Measurements from ENCODE around the gene BICRA. TPM values are rescaled to one million over a fixed set of nuclear protein-coding genes. Genes with fewer than 3 reads are reported as not detected.

BICRA gene
- polyA plus RNA-seq, 1 donor (not counting 4 experiments of a cell fraction or from before 2014, with no cell fraction given) = 0.42 TPM

- Histone ChIP-seq H2AFZ (ENCODE audit: control insufficient read depth, low read length) (no peak overlapping the region), H3K36me3 (ENCODE audit: control insufficient read depth in 2 of 2, extremely low read depth in 1 of 2, insufficient read depth in 2 of 2, low read length in 2 of 2) (no peaks in the 10 kb centered on the region), H3K9me3 (ENCODE audit: control insufficient read depth, low read depth, low read length) (peaks cover 4% of the 10 kb centered on the region), H3K4me3 (ENCODE audit: control insufficient read depth in 2 of 3, extremely low read depth in 1 of 3, insufficient read depth in 2 of 3, low read depth in 1 of 3, low read length in 3 of 3) (no peak overlapping the region), H3K79me2 (ENCODE audit: control insufficient read depth, insufficient read depth, low read length) (no peaks in the 10 kb centered on the region), H3K27ac (ENCODE audit: control insufficient read depth, insufficient read depth, low read length) (no peak overlapping the region), H4K20me1 (ENCODE audit: control insufficient read depth, extremely low read depth, insufficient read depth, low read length) (no peaks in the 10 kb centered on the region), H3K27me3 (ENCODE audit: control insufficient read depth, extremely low read depth, insufficient read depth, low read length) (no peaks in the 10 kb centered on the region), H3K4me2 (ENCODE audit: control insufficient read depth, extremely low read depth, insufficient read depth, low read depth, low read length) (no peak overlapping the region), H3K4me1 (ENCODE audit: control insufficient read depth, extremely low read depth, insufficient read depth, low read length) (peaks cover 11% of the 10 kb centered on the region), H3K9ac (ENCODE audit: control insufficient read depth, extremely low read depth, insufficient read depth, low read length) (no peak overlapping the region), H3K9me1 (ENCODE audit: control insufficient read depth, extremely low read depth, insufficient read depth, low read length) (no peaks in the 10 kb centered on the region)
- DNase-seq (ENCODE audit: low read depth, low spot score) (no peak), FAIRE-seq (peak; percentile 49)
- dilution Hi-C loops (cut with MboI; ENCODE audit: extremely low pct_ligation_motif_present, low sequenced_read_pairs) = no loop called here
- no peak for TF ChIP-seq EZH2 (IDR thresholded peaks at IDR 0.05; ENCODE audit: low read length)
- TF ChIP-seq CTCF (optimal IDR thresholded peaks at IDR 0.05 in 1 of 3, IDR thresholded peaks at IDR 0.05 in 1 of 3, conservative IDR thresholded peaks at IDR 0.05 in 1 of 3; ENCODE audit: extremely low read depth in 1 of 3, insufficient read depth in 2 of 3, low read length in 3 of 3) = no peak
Observed at GRCh38 chr19:47587295-47587694, 21.6 kb upstream of the BICRA start.

GRCh38 chr19:47589824-47590223 lies 19.1 kb upstream of the BICRA start:
- no peaks in the 10 kb centered on the region for H3K27me3 ChIP-seq (ENCODE audit: control insufficient read depth, extremely low read depth, insufficient read depth, low read length)
- H3K9me3 ChIP-seq (ENCODE audit: control insufficient read depth, low read depth, low read length) = peaks cover 4% of the 10 kb centered on the region
- no peaks in the 10 kb centered on the region for H3K9me1 ChIP-seq (ENCODE audit: control insufficient read depth, extremely low read depth, insufficient read depth, low read length)
- TF ChIP-seq EZH2 (IDR thresholded peaks at IDR 0.05; ENCODE audit: low read length) (no peak), CTCF (optimal IDR thresholded peaks at IDR 0.05 in 1 of 3, IDR thresholded peaks at IDR 0.05 in 1 of 3, conservative IDR thresholded peaks at IDR 0.05 in 1 of 3; ENCODE audit: extremely low read depth in 1 of 3, insufficient read depth in 2 of 3, low read length in 3 of 3) (no peak)
- H3K9ac ChIP-seq (ENCODE audit: control insufficient read depth, extremely low read depth, insufficient read depth, low read length) = no peak overlapping the region
- FAIRE-seq (peak; percentile 34), DNase-seq (ENCODE audit: low read depth, low spot score) (no peak)
- no peaks in the 10 kb centered on the region for H4K20me1 ChIP-seq (ENCODE audit: control insufficient read depth, extremely low read depth, insufficient read depth, low read length)
- no peak overlapping the region for H2AFZ ChIP-seq (ENCODE audit: control insufficient read depth, low read length)
- dilution Hi-C loops (cut with MboI; ENCODE audit: extremely low pct_ligation_motif_present, low sequenced_read_pairs) = no loop called here
- no peaks in the 10 kb centered on the region for H3K36me3 ChIP-seq (ENCODE audit: control insufficient read depth in 2 of 2, extremely low read depth in 1 of 2, insufficient read depth in 2 of 2, low read length in 2 of 2)
- H3K4me2 ChIP-seq (ENCODE audit: control insufficient read depth, extremely low read depth, insufficient read depth, low read depth, low read length) = no peak overlapping the region
- H3K27ac ChIP-seq (ENCODE audit: control insufficient read depth, insufficient read depth, low read length) = no peak overlapping the region
- H3K4me1 ChIP-seq (ENCODE audit: control insufficient read depth, extremely low read depth, insufficient read depth, low read length) = peaks cover 3% of the 10 kb centered on the region
- H3K4me3 ChIP-seq (ENCODE audit: control insufficient read depth in 2 of 3, extremely low read depth in 1 of 3, insufficient read depth in 2 of 3, low read depth in 1 of 3, low read length in 3 of 3) = no peak overlapping the region
- no peaks in the 10 kb centered on the region for H3K79me2 ChIP-seq (ENCODE audit: control insufficient read depth, insufficient read depth, low read length)

Data from keratinocyte (primary cell).